ENCODE measurements around the gene SIM1. TPM values are rescaled to one million over a fixed set of nuclear protein-coding genes. Genes with fewer than 3 reads are reported as not detected.

SIM1 gene, protein sequence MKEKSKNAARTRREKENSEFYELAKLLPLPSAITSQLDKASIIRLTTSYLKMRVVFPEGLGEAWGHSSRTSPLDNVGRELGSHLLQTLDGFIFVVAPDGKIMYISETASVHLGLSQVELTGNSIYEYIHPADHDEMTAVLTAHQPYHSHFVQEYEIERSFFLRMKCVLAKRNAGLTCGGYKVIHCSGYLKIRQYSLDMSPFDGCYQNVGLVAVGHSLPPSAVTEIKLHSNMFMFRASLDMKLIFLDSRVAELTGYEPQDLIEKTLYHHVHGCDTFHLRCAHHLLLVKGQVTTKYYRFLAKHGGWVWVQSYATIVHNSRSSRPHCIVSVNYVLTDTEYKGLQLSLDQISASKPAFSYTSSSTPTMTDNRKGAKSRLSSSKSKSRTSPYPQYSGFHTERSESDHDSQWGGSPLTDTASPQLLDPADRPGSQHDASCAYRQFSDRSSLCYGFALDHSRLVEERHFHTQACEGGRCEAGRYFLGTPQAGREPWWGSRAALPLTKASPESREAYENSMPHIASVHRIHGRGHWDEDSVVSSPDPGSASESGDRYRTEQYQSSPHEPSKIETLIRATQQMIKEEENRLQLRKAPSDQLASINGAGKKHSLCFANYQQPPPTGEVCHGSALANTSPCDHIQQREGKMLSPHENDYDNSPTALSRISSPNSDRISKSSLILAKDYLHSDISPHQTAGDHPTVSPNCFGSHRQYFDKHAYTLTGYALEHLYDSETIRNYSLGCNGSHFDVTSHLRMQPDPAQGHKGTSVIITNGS
- polyA plus RNA-seq (ENCODE audit: insufficient read length in 4 of 4): 10 to 100 TPM; 21.8 to 26.9 (median 25.2) TPM

DNA sequence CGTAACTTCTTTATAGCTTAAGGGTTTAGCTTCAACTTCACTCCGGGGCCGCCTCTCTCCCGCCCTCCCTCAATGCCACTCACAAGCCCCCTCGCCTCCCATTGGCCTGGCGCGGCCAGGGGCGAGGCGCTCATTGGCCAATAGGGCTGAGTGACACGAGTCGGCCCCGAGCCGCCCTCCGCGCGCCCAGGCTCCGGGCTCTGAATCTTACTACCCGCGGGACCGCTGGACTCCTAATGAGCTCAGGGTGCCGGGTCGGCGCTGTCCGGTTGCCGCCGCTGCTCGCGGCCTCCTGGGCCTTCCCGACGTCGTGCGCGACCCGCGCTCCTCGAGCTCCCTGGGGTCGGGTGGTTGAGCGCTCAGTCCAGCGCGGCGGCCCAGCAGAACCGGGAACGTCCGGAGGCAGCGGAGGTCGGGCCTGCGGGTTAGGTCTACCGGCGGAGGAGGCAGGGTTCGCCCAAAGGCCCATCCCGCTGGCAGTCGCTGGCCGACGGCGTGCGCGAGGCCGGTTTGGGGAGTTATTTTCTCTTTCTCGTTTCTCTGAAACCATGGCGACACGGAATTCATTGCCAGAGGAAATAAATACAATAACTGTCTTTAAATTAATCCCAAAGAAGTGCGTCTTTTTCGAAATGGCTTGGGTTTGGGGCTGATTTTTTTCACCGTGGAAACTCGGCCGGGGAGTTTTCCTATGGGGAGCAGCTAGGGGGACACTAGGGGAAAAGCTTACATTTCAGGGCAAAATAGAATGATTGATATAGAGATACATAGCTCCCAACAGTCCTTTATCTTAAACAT is at the start of gene SIM1:
Gene SIM1, minus strand, starts transcription at position 19 of the 798 bp plus-strand sequence. CDS start 1,453 bp downstream, outside the sequence.
- peak in 2 of 4 donors; percentile 76 to 84 for DNase-seq (ENCODE audit: low read depth in 4 of 4, low spot score in 3 of 4)

- DNase-seq (ENCODE audit: low read depth in 4 of 4, low spot score in 3 of 4): no peak
Measured at GRCh38 chr6:100512203-100512862, 47.6 kb upstream of the SIM1 start.

GRCh38 chr6:100509101-100509500 is 44.4 kb upstream of the SIM1 start:
- DNase-seq (ENCODE audit: low read depth in 4 of 4, low spot score in 3 of 4): no peak

GRCh38 chr6:100506651-100507050 is 41.9 kb upstream of the SIM1 start:
- DNase-seq (ENCODE audit: low read depth in 4 of 4, low spot score in 3 of 4): no peak

DNA sequence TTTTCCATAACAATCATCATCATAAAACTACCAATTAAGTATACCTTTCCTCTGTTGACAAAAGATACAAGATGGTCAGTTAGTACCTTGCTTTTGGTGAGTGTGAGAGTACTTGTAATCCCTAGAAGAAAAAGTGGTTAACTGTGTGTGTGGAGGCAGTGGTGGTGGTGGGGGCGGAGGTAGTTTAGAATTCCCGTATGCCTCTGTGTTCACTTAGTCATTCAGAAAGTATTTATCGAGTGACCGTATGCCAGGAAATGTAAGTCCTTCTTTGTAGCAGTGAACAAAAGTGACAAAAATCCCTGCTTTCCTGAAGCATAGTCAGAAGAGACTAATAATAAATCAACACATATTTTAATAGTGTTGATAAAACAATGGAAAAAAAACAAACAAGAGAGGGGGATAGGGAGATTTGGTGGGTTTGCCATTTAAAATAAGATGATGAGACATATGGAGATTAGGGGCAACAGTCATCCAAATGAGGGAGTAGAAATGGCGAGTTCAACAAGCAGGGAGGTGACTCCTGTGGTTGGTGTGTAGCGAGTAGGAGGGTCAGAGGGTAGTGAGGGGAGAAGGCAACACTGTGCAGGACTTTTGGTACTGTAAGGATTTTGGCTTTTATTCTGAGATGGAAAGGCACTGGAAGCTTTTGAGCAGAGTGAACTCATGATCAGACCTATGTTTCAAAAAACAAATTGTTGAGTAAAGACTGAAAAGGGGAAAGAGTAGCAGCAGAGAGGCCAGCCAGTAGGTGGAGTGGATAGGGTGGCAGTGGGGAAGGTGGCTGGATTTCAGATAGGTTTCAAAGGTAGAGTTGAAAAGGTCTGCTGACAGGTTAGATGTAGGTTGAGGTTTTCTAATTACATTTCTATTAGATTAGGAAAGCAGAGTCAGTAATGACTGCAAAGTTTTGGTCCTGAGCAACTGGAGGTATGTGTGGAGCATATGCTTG is 40.3 kb upstream of the SIM1 start:
- DNase-seq (ENCODE audit: low read depth in 4 of 4, low spot score in 3 of 4): no peak

GRCh38 chr6:100503043-100503705 is 38.5 kb upstream of the SIM1 start:
- DNase-seq (ENCODE audit: low read depth in 4 of 4, low spot score in 3 of 4): no peak

DNA sequence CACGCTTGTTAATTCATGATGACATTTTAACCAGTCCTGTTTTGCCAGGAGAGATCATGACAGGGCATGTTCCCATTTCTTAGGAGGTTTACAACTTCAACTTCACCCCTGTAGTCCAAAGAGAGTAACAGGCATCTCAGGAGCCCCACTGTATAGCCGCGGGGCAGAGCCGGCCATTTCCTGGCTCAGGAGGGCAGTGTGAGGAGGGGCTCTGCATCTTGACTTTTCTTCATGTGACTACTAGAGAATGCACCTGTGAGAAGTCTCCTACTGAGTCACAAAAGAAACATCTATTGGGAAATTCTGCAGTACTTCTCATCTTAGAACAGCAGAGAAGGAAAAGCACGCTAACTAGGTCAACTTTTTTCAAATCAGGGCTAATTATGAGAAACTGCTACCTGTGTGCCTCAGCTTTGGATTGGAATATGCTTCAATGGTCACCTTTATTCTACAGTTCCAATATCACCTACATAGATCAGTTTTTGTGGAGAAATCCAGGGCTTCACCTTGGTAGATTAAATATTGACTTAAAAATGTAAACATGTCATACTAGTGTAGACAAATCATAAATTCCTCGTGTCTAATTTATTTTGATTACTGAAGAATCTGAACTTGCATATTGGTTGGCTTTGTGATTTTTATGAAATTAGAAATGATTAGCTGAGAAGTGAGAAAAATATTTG is 28.6 kb upstream of the SIM1 start:
- no peak for DNase-seq (ENCODE audit: low read depth in 4 of 4, low spot score in 3 of 4)

- DNase-seq (ENCODE audit: low read depth in 4 of 4, low spot score in 3 of 4): no peak
Measured at GRCh38 chr6:100491952-100492670, 27.4 kb upstream of the SIM1 start.

GRCh38 chr6:100490065-100490464 is 25.3 kb upstream of the SIM1 start:
- DNase-seq (ENCODE audit: low read depth in 4 of 4, low spot score in 3 of 4): no peak

- DNase-seq (ENCODE audit: low read depth in 4 of 4, low spot score in 3 of 4): no peak
Measured at GRCh38 chr6:100488244-100488643, 23.5 kb upstream of the SIM1 start.

GRCh38 chr6:100487638-100488037 is 22.9 kb upstream of the SIM1 start:
- no peak for DNase-seq (ENCODE audit: low read depth in 4 of 4, low spot score in 3 of 4)

DNA sequence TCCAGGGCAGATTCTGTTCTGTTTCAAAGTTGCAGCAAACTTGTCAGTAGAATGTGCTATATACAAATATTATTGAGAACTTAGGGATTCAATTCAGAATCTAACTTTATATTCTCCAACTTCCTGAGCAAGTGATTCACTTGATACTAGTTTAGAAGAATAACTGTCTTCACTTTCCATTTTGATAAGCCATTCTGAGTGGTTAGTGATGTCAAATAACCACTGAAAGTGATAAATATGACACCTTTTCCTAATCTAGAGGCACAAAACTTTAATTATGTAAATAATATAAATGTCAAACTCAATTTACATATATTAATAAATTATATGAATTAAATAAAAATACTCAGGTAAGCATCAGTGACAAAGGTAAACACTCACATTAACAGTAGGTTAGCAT is 20.5 kb upstream of the SIM1 start:
- DNase-seq (ENCODE audit: low read depth in 4 of 4, low spot score in 3 of 4): no peak

DNA sequence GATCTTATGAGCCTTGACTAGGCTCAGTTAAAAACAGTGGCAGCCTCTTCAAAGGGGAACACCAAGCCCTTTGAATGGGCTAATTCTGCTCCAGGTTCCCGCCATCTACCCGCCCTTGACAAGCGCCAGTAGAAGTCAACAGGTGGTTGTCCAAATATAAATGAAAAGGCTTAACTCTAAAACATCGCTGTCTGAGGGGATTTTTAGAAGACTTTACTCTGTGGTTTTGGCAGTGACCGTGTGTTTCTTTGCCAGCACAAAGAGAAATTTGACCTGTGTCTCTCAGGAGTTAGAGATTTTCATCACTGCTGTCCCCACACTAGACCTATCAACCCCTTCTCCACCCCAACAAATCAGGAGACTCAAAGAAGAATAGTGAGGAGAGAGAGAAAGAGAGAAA is 19.8 kb upstream of the SIM1 start:
- DNase-seq (ENCODE audit: low read depth in 4 of 4, low spot score in 3 of 4): no peak

DNA sequence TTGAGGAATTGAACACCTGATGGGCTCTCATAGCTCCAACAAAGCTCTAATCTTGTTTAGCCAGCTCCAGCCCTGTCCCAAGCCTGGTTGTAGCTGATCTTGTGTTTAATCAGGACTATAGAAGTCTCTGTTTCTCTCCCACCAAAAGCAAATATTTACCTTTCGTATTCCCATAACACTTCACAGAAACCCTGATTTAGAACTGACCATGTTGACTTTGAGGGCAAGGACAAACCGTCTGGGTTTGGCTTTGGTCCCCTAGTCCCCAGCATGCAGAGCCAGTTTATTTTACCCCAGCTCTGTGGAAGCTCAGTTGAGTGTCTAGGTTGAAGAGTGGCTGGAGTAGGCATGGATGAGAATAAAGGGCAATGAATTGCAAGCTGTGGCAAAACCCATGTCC is 18.0 kb upstream of the SIM1 start:
- no peak for DNase-seq (ENCODE audit: low read depth in 4 of 4, low spot score in 3 of 4)

- DNase-seq (ENCODE audit: low read depth in 4 of 4, low spot score in 3 of 4): peak in 2 of 4 donors; percentile 43 to 49
Measured at GRCh38 chr6:100479179-100480035, 14.7 kb upstream of the SIM1 start.

DNA sequence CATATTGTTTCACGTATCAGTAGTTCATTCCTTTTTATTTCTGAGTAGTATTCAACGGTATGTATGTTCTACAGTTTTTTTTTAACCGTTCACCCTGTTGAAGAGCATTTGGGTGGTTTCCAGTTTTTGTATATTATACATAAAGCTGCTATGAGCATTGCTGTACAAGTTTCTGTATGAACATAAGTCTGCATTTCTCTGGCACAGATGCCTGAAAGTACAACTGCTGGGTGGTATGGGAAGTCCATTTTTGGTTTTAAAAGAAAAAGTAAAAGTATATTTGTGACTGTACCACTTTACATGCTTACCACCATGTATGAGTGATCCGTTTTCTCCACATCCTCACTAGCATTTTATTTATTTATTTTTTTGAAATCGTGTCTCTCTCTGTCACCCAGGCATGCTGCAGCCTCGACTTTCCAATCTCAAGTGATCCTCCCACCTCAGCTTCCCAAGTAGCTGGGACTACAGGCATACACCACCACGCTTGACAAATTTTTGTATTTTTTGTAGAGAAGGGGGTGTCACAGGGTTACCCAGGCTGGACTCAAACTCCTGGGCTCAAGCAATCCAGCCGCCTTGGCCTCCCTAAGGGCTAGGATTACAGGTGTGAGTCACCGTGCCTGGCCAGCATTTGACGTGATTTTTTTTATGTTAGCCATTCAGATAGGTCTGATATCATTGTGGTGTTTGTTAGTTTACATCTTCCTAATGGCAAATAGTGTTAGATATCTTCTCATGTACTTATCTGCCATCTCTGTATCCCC is 11.0 kb upstream of the SIM1 start:
- no peak for DNase-seq (ENCODE audit: low read depth in 4 of 4, low spot score in 3 of 4)
